SHP77 treated with DMSO at 0.1 percent for 48 hours (cell line): ENCODE data around the gene NUPR1.
"Not testable (repeated sequence)": the region's sequence is repeated elsewhere in the genome, so short reads cannot be mapped to it uniquely, and the experiment has no call there.

Source experiments
- DNase-seq: peaks from one replicate; lab custom pipeline; 2025; lab: John Stamatoyannopoulos, UW

The NUPR1 gene

GRCh38 chr16:28527100-28527785, 11.5 kb downstream of the NUPR1 start:
- not testable (repeated sequence) for DNase-seq

- no peak for DNase-seq
Observed at GRCh38 chr16:28526201-28527099, 12.3 kb downstream of the NUPR1 start.

- DNase-seq: no peak
Observed at GRCh38 chr16:28524681-28525171, 14.0 kb downstream of the NUPR1 start.

GRCh38 chr16:28522792-28523191, 16.0 kb downstream of the NUPR1 start:
- DNase-seq: no peak

GRCh38 chr16:28521436-28521835, 17.3 kb downstream of the NUPR1 start:
- no peak for DNase-seq

GRCh38 chr16:28520672-28521071, 18.1 kb downstream of the NUPR1 start:
- DNase-seq: no peak

- DNase-seq: no peak
Observed at GRCh38 chr16:28514246-28514645, 24.5 kb downstream of the NUPR1 start.

GRCh38 chr16:28513484-28514181, 25.1 kb downstream of the NUPR1 start:
- no peak for DNase-seq

GRCh38 chr16:28511801-28512789, 26.7 kb downstream of the NUPR1 start:
- no peak for DNase-seq

GRCh38 chr16:28511031-28511430, 27.7 kb downstream of the NUPR1 start:
- no peak for DNase-seq

GRCh38 chr16:28505489-28506137, 33.2 kb downstream of the NUPR1 start:
- no peak for DNase-seq

- no peak for DNase-seq
Observed at GRCh38 chr16:28504707-28505404, 33.9 kb downstream of the NUPR1 start.

GRCh38 chr16:28503470-28504259, 35.1 kb downstream of the NUPR1 start:
- DNase-seq: no peak

GRCh38 chr16:28502290-28502689, 36.5 kb downstream of the NUPR1 start:
- no peak for DNase-seq

GRCh38 chr16:28501258-28502232, 37.2 kb downstream of the NUPR1 start:
- DNase-seq: no peak

- not testable (repeated sequence) for DNase-seq
Observed at GRCh38 chr16:28500476-28501180, 38.1 kb downstream of the NUPR1 start.

- DNase-seq: no peak
Observed at GRCh38 chr16:28499854-28500253, 38.9 kb downstream of the NUPR1 start.
